EL (cell line): ENCODE measurements around the gene VPS16.
"Not testable (repeated sequence)": the region's sequence is repeated elsewhere in the genome, so short reads cannot be mapped to it uniquely, and the experiment has no call there.

Source experiments
- DNase-seq: peaks from one replicate; pipeline ENCODE4 v3.0.0-alpha.2; 2016

VPS16 gene

GRCh38 chr20:2807929-2808328 lies 32.6 kb upstream of the VPS16 start:
- not testable (repeated sequence) for DNase-seq

GRCh38 chr20:2809690-2810089 lies 30.9 kb upstream of the VPS16 start:
- DNase-seq = no peak

- no peak for DNase-seq
Measured at GRCh38 chr20:2812189-2812588, 28.4 kb upstream of the VPS16 start.

- DNase-seq = peak; percentile 41
Measured at GRCh38 chr20:2814076-2814475, 26.5 kb upstream of the VPS16 start.

DNA sequence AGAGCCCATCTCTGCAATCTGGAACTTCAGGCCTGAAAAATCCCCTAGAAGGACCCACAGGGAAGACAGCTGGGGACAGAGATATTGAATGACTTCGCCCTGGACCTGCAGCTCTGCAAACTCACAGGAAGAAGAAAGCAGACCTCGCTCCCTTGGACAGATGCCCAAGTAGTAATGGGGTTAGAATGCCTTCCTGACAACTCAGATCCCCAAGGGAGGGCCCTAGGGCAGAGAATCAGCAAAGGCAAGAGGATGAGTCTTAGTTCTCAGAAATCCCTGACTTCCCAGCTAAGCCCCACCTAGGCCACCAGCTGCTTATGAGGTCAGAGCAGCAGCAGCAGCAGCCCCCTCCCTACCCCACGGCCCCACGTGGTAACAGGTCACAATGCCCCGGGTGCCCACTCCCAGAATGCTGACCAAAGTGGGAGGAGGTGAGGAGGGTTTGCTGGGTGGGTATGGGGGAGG lies 25.9 kb upstream of the VPS16 start, which contains the start of gene C20orf141:
Gene C20orf141, plus strand, starts transcription at position 401 of the 465 bp plus-strand sequence. CDS start 198 bp downstream, outside the sequence.
- peak; percentile 100 for DNase-seq

GRCh38 chr20:2815242-2815900 lies 25.2 kb upstream of the VPS16 start:
- DNase-seq = no peak

DNA sequence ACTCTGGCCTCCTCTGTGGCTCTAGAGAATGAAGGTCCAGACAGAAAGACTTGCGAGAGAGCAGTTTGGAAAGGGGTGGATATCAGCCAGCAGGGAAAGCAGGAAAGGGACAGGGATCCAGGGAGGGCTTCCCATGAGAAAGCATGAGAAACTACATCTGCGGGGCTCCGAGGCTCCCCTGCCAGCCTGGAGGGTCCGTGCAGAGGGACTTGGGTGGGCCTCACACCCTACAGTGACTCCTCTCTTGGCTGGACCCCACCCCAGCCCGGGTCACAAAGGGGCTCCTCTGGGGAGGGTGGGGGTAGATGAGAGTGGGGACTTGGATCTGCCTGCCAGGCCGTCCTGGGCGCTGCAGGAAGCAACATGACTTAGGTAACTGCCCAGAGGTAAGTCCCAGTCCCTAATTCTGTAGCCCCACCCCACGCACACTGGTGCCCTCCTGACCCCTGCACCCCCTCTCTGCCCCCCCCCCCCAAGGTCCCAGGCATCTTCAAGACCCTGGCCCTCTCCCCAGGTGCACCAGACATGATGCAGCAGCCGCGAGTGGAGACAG lies 24.4 kb upstream of the VPS16 start, which contains the start of gene TMEM239:
Gene TMEM239, plus strand, starts transcription at position 335 of the 553 bp plus-strand sequence. Its CDS starts 191 bp downstream, at position 526.
- DNase-seq = no peak

DNA sequence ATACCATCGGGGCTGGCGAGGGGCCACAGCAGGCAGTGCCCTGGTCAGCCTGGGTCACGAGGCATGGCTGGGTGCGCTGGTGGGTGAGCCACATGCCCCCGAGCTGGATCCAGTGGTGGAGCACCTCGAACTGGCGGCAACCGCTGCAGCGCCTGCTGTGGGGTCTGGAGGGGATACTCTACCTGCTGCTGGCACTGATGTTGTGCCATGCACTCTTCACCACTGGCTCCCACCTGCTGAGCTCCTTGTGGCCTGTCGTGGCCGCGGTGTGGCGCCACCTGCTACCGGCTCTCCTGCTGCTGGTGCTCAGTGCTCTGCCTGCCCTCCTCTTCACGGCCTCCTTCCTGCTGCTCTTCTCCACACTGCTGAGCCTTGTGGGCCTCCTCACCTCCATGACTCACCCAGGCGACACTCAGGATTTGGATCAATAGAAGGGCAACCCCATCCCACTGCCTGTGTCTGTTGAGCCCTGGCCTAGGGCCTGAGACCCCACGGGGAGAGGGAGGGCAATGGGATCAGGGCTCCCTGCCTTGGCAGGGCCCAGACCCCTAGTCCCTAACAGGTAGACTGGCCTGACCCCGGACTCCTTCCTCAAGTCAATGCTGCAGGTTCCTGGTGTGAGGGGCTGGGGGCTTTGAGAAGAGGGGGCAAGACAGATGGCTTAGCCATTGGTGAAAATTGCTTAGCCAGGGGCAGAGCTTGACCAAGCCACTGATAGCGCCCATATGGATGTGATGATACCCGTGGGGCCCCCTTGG lies 23.8 kb upstream of the VPS16 start:
- no peak for DNase-seq

GRCh38 chr20:2817341-2817726 lies 23.2 kb upstream of the VPS16 start:
- no peak for DNase-seq

DNA sequence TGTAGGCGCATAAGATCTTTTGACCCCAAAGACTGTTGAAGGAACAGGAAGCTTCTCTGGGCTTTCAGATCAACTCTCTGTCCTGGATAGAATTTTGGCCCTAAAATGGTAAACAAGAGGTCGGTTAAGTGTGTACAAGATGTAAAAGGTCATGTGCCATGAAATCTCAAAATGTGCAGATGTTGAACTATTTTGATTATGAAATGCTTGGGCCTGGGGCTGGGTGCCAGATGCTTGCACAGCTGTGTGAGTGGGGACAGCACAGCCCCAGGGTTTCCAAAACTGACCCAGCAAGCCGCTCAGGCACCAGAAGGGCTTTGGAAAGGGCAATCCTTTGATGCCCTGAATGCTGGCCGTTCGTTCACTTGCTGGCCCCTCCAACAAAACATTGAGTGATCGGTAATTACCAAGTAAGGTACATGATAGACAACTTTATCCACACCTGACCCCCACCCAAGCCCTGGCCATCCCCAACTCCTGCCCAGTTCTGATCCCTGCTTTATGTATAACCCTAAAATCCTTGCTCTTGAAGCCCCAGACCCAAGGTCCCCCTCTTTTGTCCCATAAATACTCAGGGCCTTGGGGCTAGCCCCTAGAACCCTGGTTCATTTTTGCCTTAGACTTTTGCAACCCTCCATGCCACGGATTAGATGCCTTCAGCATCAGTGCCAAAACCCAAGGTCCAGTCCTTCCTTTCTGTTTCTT lies 22.5 kb upstream of the VPS16 start:
- DNase-seq = no peak

DNA sequence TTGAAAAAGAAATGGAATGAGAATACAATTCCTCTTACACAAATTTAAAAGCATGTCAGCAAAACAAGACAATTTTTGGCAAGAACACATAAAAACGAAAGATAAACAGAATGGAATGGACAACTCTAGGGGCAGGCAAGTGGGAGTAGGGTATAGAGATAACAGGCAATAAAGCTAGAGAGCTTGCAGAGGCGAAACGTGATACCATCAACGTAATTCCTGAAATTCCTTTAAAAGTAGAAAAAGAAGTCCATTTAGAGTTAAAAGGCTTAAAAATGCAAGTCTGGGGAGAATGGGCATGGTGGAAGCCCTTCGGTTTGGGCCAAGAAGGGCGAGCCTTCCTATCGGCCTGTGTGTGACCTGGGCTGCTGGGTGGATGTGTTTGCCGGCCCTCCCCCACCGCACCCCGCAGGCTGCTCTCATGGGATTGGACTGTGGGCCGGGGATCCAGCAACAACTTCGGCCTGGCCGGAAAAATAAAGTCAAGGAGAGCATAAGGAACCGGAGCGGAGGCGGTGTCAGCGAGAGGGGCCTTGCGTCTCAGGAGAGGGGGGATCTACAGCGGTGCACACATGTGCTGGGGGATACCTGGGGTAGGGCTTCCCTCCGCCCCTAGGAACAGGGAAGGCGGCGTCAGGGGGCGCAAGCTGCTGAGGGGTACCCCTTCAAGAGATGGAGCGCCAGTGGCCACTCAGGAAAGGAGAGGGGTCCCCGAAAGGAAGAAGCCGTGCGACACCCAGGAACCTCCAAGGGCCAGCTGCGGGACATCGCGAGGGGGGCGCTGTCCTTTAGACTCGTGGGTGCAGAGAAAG lies 20.3 kb upstream of the VPS16 start:
- DNase-seq = peak; percentile 53

DNA sequence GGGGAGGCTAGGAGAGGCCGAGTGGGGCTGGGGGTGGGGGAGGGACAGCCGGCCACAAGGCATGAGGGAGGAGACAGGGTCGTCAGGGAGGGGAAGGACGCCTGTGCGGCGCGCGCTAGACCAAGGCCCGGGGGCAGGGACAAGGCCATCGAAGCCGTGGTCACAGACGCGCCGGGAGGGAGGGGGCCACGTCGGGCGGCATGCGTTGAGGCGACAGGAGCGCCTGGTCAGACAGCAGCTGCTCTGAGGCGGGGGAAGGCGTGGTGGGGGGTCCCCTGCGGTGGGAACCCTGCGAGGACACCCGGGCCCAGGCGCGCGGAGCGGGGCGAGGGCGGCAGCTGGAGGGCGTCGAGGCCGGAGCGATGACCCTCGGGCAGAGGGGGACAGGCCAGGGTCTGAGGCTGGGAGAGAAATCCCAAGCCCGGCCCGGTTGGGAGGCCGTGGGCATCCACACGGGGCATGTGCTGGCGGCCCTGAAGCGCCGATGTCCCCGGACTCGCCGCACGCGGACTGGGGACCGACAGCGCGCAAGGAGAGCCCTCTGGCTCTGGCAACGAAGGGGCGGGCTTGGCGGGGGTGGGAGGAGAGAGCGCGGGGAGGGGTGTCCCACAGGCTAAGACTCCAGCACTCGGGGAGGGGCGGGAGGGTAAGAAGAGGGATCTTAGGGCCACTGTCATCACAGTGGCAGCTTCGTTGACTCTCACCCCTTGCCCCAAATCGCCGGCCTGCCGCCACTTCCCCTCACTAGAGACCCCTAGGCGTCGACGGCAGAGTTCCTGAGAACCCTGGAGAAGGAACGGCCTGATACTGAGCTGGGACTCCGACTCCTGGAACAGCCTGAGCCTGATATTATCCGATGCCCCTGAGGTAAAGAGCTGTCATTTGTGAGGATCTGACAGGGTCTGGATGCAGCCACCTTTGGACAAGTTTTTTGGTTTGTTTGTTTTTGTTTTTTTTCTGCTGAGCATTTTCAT lies 19.4 kb upstream of the VPS16 start:
- DNase-seq = no peak

DNA sequence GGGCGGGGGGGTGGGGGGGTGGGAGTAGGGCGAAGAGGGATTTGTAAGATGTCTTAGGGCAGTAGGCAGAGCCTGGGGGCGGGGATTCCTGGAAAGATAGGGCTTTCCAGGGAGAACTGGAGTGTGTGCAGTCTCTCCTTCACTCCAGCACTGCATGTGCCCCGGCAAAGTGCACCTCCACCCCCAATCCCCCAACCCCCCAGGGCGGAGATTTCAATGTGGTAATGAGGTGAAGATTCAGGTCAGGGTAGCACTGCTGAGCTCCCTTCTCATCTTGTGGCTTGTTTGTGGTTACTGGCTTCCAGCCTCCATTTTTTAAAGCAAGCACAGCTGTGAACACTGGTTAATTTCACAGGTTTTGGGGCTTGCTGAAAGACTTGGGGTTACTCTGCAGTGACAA lies 18.5 kb upstream of the VPS16 start:
- peak; percentile 51 for DNase-seq

DNA sequence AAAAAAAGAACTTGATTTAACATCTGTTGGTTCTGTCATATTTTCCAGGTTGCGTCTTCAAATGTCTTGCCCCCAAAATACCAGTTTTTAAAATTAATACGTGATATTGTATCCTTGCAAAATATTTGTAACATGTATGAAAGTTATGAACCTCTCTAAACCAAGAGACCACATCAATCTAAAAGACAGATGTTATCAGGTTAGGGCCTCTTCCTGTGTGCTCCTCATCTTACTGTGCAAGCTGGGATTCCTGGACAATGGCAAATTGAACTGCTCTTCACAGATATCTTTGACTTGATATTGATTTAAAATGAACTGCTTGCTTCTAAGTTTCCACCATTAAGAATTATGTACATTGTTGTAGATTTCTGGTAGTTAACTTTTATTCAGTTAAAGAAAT lies 14.8 kb upstream of the VPS16 start:
- DNase-seq = no peak

DNA sequence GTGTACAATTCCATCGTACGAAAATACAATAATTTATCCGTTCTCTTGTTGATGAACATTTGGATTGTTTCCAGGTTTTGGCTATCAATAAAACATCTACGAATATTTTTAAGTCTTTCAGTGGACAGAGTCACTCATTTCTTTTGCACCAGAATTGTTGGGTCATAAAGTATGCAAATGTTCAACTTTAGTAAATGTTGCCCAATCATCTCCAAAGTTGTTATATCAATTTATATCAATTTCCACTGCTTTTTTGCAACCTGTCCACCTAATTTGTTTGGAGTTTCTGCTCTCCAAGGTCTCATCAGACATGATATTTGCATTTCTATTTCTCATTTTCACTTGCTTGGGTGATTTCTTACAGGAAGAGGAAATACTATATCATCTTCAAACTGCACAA lies 13.9 kb upstream of the VPS16 start:
- DNase-seq = no peak

DNA sequence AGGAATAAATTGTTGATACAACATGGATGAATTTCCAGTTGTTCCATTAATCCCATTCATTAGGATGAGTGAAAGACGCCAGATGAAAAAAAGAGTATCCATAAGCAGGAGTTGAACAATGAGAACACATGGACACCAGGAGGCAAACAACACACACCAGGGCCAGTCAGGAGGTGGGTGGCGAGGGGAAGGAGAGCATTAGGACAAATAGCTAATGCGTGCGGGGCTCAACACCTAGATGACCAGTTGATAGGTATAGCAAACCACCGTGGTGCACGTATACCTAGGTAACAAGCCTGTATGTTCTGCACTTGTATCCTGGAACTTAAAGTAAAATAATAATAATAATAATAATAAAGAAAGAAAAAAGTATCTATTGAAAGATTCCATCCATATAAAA lies 11.2 kb upstream of the VPS16 start:
- no peak for DNase-seq

DNA sequence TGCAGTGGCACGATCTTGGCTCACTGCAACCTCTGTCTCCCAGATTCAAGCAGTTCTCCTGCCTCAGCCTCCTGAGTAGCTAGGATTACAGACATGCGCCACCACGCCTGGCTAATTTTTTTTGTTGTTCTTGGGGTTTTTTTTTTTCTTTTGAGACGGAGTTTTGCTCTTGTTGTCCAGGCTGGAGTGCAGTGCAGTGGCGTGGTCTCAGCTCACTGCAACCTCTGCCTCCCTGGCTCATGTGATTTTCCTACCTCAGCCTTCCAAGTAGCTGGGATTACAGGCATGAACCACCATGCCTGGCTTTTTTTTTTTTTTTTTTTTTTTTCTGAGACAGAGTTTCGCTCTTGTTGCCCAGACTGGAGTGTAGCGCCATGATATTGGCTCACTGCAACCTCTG lies 9.3 kb upstream of the VPS16 start:
- DNase-seq = not testable (repeated sequence)

- DNase-seq = no peak
Measured at GRCh38 chr20:2833761-2834160, 6.8 kb upstream of the VPS16 start.

- DNase-seq = no peak
Measured at GRCh38 chr20:2834401-2835110, 6.0 kb upstream of the VPS16 start.

DNA sequence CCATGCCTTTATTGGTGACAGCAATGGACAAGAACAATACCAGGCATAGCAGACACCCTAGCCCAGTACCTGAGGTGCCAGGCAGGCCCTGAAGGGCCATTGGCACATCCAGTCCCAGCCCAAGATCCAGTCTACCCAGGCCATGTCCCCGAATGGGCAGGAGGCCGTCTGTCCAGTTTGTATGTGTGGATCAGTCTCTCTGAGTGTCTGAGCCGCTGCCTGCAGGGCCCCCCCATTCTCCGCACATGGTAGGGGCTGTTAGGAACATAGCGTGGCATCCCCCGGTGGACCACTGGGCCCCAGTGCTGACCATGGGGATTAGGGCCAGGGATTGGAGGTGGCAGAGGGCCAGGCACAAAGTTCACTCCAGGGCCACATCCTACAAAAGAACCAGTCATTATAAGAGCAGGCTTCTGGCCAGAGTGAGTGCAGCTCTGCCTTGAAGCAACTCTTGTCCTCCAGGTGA lies 5.2 kb upstream of the VPS16 start:
- DNase-seq = no peak
